NCI-H748 treated with DMSO at 0.1 percent for 48 hours (cell line): ENCODE measurements around the gene CTSV.
"Not testable (repeated sequence)": the region's sequence is repeated elsewhere in the genome, so short reads cannot be mapped to it uniquely, and the experiment has no call there.

Experiments used
- DNase-seq: peaks from one replicate; lab custom pipeline; 2025; lab: John Stamatoyannopoulos, UW

Gene CTSV

DNA sequence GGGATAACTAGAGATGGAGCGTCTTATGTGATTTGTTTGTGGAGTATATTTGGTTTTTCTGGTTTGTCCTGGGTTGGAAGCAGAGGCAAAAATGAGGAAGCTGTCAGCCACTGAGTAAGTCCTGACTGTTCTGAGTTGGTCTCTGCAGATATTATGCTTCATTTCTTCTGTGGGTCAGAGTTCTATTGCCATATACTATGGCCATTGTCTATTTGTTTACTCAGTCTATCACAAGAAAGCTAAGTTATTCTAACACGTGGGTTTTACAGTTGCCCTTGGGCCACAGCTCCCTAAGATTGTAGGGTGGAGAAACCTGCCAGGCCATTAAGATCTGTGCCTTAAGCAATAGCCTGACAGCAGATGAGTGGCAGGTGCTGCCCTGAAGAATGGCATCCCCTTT lies 3.0 kb upstream of the CTSV start:
- no peak for DNase-seq

DNA sequence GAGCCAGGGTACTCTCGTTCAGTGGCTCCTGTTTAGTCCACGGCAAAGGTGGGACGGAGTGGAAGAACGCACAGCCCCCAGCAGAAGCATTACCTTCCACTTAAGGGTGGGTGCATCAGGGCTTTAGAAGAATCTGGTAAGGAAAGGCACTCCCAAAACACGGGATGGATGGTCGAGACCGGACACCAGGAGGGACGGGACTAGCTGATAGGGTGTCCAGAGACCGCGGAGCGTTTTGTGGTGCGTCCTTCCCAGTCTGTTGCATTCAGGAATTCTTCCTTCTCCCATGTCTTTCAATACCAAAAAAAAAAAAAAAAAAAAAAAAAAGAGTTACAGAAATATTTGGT lies 545 bp upstream of the CTSV start:
- no peak for DNase-seq

GRCh38 chr9:97023505-97023904 lies 15.4 kb downstream of the CTSV start:
- DNase-seq, result not testable (repeated sequence)

DNA sequence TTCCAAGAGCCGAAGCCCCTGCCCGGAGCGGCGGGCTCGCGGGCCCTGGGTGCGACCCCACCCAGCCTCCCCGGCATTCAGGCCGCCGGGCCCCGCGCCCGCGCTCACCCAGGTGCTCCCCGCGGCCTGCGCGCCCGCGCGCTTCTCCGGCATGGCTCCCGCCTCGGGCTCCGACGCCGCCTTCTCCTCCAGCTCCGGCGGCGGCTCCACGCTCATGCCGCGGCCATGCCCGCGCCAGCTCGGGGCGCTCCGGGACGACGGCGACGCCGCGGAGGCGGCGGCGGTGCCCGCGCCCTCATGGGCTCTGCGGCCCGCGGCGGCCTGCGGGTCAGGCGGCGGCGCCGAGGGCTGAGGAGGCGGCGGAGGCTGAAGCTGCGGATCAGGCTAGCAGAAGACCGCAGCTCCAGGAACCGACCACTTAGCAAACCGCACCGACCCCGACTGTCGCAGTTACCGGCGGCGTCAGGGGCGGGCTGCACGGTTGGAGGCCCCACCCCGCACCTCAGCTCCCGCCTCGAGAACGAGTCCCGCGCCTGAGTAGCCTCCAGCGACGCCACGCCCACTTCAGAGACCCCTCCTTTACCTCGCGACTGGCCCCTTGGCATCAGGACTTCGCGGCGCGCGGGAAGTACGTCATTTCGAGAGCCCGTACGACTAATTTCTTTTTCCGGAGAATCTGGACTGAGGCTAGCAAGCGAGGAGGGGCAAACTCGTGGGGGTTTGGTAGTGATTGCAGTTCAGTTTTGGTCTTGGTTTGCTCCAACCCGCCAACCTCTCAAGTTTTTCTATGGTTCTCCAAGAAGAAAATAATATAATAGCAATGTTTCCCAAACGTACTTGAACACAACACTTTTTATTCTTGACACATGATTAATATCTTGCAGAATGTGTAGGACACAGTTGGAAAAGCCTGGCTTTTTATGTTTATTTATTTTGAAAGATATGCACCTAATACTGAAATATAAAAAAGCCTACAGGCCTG lies 25.5 kb downstream of the CTSV start:
- DNase-seq, result peak; percentile 69

GRCh38 chr9:97012617-97013016 lies 26.3 kb downstream of the CTSV start:
- not testable (repeated sequence) for DNase-seq

GRCh38 chr9:97002195-97002594 lies 36.7 kb downstream of the CTSV start:
- DNase-seq, result not testable (repeated sequence)

- not testable (repeated sequence) for DNase-seq
These were observed 37.6 kb downstream of the CTSV start for GRCh38 chr9:97001338-97001737.

DNA sequence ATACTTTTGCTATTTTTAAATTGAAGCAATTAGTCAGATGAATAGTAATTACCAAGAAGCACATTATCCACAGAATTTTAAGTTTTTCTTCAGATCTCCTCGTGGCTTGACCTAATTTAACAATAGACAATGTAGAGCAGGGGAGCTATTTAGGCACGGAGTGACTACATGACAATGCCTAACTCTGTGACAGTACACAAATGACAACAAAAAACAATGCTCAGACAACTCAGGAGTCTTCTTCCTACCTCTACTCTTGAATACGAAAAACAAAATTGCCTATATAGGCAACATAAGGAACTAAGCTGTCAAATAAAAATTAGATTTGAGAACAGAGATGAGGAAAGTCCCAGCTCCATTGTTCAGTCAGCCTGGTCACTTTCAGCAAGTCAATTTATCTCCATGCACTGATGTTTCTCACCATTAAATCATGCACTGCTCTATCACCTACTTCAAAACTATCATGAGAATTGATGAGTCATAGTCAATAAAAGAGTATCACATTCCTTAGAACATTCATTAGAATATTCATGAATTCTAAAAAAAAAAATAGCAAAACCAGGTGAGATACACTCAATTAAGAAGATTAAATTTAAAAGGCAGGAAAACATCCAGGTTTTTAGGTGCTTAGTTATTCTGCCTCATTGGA lies 38.7 kb downstream of the CTSV start:
- DNase-seq, result not testable (repeated sequence)

DNA sequence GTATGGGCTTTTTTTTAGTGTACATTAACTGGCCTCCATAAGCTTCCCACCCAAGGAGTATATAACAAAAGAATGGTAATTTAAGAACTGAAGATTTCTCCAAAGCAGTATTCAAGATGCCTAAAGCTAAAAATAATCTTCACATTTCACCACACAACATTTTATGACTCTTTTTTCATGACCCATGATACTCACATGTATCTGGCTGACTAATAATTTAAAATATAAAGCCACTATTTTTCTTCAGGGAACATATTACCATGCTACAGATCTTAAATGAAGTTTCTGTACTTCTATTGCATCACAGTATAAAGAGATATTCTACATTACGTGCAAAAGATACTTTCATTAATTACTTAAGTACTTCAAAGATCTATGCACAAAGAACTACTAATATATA lies 39.2 kb downstream of the CTSV start:
- not testable (repeated sequence) for DNase-seq

DNA sequence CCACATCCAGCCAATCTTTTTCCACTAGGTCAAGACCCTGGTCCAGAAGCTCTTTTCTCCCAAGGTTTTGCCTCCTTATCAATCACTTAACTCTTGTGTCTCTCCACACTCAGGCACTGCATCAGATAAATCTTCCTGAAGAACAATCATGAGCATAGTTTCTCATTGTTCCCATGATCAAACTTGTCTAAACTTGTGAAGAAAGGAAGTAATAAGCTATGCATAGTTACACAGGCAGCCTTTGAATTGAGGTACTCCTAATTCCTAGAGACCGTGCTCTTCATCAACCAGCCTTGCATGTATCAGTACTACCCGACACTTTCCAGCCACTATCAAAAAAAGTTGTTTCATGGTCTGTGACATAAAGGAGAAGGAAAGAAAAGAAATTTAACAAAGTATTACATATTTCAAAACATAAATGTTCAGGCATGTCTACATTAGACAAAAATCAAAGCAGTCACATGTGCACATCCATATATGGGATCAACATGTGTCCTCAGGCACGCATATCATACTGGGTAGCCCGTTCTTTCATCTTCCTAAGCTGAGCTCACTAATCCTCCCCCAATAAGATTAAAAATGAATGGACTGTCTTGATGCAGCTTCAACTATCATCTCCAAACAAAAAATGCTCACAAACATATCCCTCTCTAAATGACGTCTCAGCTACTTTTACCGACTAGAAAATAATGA lies 41.8 kb downstream of the CTSV start:
- not testable (repeated sequence) for DNase-seq

DNA sequence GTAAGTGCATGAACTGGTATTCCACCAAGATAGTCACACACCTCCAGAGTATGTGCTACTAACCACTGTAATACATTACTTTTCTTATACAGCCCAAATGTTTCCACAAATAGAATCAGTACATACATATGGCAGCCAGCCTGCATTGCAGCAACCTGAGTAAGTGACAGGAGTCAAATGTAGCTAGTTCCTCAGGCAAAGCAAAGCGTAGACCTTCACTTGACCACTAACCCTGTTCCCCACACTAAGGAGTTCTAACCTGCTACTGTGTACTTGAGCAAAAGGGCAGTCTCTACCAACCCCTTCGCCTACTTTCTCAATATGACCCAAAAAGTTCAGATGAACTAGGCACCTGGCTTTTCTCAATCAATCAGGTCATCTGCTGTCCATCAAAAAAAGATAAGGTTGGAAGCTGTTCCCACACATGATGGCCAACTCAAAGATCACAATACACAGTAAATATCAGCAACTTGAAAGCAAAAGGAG lies 44.4 kb downstream of the CTSV start:
- DNase-seq, result not testable (repeated sequence)

- DNase-seq, result not testable (repeated sequence)
These were observed 46.6 kb downstream of the CTSV start for GRCh38 chr9:96992303-96992702.

- not testable (repeated sequence) for DNase-seq
These were observed 49.1 kb downstream of the CTSV start for GRCh38 chr9:96989747-96990318.

DNA sequence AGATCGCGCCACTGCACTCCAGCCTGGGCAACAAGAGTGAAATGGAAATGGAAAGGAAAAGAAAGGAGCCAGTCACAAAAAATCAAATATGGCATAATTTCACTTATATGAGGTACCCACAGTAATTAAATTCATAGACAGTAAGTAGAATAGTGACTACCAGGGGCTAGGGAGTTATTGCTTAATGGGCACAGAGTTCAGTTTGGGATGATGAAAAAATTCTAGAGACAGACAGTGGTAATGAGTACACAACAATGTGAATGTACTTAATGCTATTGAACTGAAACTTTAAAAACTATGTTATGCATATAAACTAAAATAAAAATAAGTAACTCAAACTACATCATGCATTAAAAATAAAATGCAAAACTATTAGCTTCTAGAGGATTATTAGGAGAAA lies 54.1 kb downstream of the CTSV start:
- DNase-seq, result not testable (repeated sequence)

DNA sequence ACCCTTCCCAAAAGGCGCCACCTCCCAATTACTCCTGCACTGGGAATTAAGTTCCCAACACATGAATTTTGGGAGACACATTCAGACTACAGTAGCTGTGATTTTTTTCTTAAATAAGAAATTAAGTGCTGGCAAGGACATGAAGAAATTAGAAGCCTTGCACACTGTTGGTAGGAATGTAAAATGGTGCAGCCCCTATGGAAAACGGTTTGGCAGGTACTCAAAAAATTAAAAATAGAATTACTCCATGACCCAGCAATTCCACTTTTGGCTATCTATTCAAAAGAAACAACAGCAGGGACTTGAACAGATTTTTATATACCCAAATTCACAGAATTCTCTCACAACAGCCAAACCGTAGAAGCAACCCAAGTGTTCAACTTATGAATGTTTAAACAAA lies 54.8 kb downstream of the CTSV start:
- not testable (repeated sequence) for DNase-seq

DNA sequence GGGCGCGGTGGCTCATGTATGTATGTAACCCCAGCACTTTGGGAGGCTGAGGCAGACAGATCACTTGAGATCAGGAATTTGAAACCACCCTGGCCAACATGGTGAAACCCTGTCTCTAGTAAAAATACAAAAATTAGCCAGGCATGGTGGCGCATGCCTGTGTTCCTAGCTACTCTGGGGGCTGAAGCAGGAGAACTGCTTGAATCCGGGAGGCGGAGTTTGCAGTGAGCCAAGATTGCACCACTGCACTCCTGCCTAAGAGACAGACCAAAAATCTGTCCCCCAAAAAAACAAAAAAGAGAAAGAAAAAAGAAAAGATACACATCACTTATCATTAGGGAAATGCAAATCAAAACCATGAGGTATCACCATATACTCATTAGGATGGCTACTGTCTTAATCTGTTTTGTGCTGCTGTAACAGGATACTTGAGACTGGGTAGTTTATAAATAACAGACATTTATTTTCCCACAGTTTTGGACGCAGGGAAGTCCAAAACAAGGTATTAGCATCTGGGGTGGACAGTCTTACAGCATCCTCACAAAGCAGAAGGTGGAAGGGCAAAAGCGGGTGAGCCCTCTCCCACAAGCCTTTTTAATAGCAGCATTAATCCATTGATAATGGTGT lies 55.3 kb downstream of the CTSV start:
- not testable (repeated sequence) for DNase-seq
